GM18511 (cell line): Measurements from ENCODE around the gene GBP3.
"Not testable (repeated sequence)": the region's sequence is repeated elsewhere in the genome, so short reads cannot be mapped to it uniquely, and the experiment has no call there.

ENCODE experiments used
- ATAC-seq: cut with Tn5 transposase; IDR thresholded peaks from one replicate; pipeline ENCODE4 v1.9.1; 2021; ENCODE audit warnings: mild to moderate bottlenecking, moderate library complexity; ENCODE audit not compliant: unreplicated experiment

GBP3 gene

GRCh38 chr1:88980870-88981269, 41.8 kb downstream of the GBP3 start:
- ATAC-seq: no peak

GRCh38 chr1:88979749-88980116, 42.9 kb downstream of the GBP3 start:
- ATAC-seq: no peak

GRCh38 chr1:88979054-88979748, 43.5 kb downstream of the GBP3 start:
- no peak for ATAC-seq

GRCh38 chr1:88976235-88976634, 46.4 kb downstream of the GBP3 start:
- ATAC-seq: no peak

- ATAC-seq: not testable (repeated sequence)
Observed at GRCh38 chr1:88974616-88975172, 48.0 kb downstream of the GBP3 start.

GRCh38 chr1:88973520-88974137, 49.0 kb downstream of the GBP3 start:
- ATAC-seq: no peak

- ATAC-seq: no peak
Observed at GRCh38 chr1:88961647-88962275, 60.9 kb downstream of the GBP3 start.

GRCh38 chr1:88961081-88961480, 61.6 kb downstream of the GBP3 start:
- no peak for ATAC-seq
